ENCODE measurements around the gene NFIX.

The NFIX gene

DNA sequence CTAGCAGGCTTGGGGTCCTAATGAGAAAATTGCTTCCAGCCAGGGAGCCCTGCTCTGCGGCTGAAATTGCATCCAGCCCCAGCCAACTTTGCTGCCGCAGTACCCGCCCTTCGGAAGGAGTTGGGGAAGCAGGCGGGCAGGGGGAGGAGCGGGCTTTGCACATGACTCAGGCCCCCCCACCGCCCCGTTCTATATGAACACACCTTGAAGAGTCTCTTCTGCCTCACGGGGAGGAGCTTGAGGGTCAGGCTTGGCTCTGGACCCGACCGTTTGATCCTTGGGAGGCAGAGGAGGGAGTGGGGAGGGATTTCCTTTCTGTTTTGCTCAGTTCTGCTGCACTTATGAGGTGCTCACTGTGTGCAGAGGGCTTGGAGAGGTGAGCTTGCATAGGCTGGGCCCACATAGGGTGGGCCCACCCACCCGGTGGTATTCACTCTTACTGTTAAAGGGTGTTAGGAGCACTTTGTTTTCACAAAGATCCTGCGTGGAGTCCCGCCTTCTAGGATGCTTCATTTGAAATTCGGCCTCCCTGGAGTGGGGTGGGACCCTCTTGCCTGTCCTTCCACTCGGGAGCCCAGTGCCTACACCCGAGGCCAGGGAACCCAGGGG, 60.9 kb downstream of the NFIX start:
- TF ChIP-seq ZFX (IDR thresholded peaks at IDR 0.05) (no peak), CTCF (conservative IDR thresholded peaks at IDR 0.05) (no peak)
- peak overlapping the region; percentile 68 for H3K27ac ChIP-seq

DNA sequence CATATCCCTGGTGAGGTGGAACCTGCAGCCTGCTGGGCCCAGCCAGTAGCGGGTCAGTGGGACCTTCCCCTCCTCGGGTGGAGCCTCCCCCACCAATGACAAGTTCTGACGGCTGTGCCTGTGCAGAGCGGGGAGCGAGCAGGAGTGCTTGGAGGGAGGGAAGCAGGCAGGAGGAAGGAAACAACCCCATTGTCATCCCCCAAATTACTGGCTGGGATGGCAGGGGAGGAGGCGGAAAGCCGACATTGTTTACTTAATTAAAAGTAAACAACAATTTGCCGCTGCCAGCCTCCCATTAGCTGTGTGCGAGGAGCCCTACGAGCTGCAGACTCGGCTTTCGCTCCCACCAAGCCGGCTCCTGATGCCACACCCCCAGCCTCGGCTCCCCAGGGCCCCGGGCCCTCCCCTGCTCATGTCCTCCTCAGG, 61.9 kb downstream of the NFIX start:
- peak overlapping the region; percentile 68 for H3K27ac ChIP-seq
- no peak for TF ChIP-seq ZFX (IDR thresholded peaks at IDR 0.05)
- TF ChIP-seq CTCF (conservative IDR thresholded peaks at IDR 0.05) = no peak

- peak overlapping the region; percentile 68 for H3K27ac ChIP-seq
- TF ChIP-seq CTCF (conservative IDR thresholded peaks at IDR 0.05) = no peak
- no peak for TF ChIP-seq ZFX (IDR thresholded peaks at IDR 0.05)
These were observed 62.5 kb downstream of the NFIX start for GRCh38 chr19:13057744-13058143.

DNA sequence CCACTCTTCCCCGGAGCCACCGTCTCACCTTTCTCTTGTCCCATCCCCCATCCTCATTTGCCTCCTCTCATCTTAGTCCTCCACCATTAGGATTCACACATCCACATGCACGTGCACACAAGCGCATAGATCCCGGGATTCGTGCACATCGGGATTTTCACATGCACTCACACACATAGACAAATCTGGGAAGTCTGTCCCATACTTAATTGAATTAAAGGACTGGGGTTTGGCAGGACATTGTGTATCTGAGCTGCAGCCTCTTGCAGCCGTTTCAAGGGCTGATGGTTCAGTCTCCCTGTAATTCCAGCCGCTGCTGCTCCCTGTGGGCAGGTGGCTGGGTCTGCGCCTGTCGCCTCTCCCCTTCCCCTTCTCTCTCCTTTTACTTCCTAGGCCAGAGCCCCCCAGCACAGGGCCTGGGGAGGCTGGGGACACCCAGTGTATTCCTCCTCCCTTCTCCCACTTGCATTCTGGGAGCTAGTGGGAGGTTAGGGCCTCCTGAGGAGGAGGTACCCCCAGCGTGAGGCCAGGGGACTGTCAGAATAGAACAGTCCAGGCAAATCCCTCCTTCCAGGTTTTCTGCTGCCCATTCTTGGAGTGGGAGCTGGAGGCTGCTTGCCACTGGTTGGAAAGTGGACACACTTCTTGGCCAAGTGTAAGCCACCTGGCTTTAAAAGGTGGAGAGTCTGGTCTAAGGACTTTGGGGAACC, 63.8 kb downstream of the NFIX start:
- no peak for TF ChIP-seq ZFX (IDR thresholded peaks at IDR 0.05)
- TF ChIP-seq CTCF (conservative IDR thresholded peaks at IDR 0.05) = no peak
- H3K27ac ChIP-seq = peak overlapping the region; percentile 68

- peak overlapping the region; percentile 4; the same call in 1 of the 2 replicates for H3K27ac ChIP-seq
- TF ChIP-seq CTCF (conservative IDR thresholded peaks at IDR 0.05) = no peak
- no peak for TF ChIP-seq ZFX (IDR thresholded peaks at IDR 0.05)
These were observed 65.1 kb downstream of the NFIX start for GRCh38 chr19:13060233-13060963.

- TF ChIP-seq ZFX (IDR thresholded peaks at IDR 0.05) = no peak
- no peak; the same call in 1 of the 2 replicates for TF ChIP-seq CTCF (conservative IDR thresholded peaks at IDR 0.05)
- H3K27ac ChIP-seq = peak overlapping the region; percentile 22; the same call in 1 of the 2 replicates
These were observed 66.0 kb downstream of the NFIX start for GRCh38 chr19:13060964-13061927.

Data from C4-2B (cell line).